IPS-18c (cell line): ENCODE results near the gene PARD3B.

Source experiments
- H3K4me3 ChIP-seq: 2 replicates; pipeline ENCODE4 v1.7.0; 2013; ENCODE audit warnings: low read depth, mild to moderate bottlenecking, low read length, moderate library complexity; ENCODE audit not compliant: insufficient read depth
- H3K9me3 ChIP-seq: one replicate; pipeline ENCODE4 v1.6.1; 2013; ENCODE audit warnings: mild to moderate bottlenecking, low read length, moderate library complexity; ENCODE audit not compliant: control insufficient read depth, insufficient read depth

PARD3B gene

DNA sequence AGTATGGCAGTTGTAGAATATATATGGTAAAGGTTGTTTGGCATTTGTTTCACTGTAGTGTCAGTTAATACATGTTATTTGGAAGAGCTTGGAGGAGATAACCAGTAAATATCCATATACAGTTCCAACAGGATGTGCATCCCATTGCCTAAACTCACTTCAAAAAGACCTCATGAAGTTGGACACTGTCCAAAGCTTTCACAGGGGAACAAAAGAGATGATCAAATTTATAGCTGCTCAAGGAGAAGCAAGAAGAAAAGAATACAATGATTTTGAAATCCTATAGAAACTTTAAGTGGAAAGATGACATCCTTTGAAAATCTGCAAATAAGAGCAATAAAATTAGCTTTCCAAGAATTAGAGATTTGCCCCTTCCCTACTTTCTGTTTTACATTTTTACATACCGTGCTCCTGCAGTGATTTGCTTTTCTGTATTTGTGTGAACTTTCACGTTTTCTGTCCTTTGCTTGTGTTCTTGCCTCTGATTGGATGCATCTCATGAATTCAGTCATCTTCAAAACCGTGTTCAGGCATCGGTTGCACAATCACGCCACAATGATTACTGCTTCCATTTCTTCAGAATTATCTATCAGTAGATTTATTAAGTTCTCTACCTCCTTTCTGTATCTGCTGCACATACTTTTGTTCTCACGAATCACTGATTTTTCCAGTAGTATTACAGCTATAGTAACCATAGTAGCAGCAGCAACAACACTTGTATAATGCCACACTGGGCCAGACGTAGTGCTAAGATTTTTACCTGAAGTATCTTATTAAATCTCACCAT is 83.8 kb downstream of the PARD3B start:
- Histone ChIP-seq H3K4me3 (no peak overlapping the region), H3K9me3 (no peaks in the 10 kb centered on the region)

DNA sequence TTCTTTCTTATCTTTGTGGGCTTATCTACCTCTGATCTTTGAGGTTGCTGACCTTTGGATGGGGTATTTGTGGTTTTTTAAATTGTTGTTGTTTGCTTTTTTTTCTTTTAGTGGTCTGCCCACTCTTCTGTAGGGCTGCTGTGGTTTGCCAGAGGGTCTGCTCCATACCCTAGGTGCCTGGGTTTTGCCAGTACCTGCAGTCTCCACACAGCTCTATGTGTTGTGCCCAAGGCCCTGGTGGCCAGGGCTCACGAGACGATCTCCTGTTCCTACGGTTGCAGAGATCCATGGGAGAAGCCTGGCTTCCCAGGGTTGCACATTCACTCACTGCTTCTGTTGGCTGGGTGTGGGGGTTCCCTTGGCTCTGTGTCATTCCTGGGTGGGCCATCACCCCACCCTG is 87.1 kb downstream of the PARD3B start:
- Histone ChIP-seq H3K4me3 (no peak overlapping the region), H3K9me3 (no peaks in the 10 kb centered on the region)

DNA sequence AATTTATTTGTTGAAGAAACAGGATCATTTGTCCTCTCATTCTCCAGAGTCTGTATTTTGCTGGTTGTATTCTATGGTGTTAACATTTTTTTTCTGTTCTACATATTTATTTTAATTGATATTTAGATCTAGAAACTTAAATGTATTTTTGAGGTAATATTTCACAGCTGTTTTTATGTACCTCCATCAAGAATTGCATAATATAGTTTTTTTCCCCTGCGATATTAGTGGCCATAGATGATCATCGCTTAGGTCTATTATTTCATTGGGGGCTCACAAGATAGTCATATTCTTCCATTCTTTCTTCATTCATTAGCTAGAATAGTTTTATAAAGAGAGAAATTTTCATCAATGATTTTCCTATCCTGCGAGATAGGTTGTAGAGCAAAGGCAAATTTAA is 89.3 kb downstream of the PARD3B start:
- Histone ChIP-seq H3K4me3 (no peak overlapping the region), H3K9me3 (no peaks in the 10 kb centered on the region)

DNA sequence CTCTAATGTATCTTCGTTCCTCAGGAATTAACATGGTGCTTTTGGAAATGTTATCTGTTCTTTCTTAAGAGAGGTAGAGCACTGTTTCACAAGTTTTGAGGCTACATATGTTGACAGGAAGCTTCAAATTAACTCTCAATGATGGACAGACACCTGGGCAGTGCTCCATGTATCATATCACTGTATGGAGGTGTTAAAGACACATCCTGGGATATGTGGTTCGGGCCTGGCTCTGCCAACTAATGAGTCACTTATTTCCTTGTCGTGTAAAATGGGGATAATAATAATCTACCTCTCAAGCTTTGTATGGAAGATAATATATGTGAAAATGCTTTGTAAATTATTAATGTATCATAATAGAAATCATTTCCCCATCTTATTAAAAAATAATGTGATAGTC is 90.2 kb downstream of the PARD3B start:
- no peak overlapping the region for H3K4me3 ChIP-seq
- no peaks in the 10 kb centered on the region for H3K9me3 ChIP-seq

DNA sequence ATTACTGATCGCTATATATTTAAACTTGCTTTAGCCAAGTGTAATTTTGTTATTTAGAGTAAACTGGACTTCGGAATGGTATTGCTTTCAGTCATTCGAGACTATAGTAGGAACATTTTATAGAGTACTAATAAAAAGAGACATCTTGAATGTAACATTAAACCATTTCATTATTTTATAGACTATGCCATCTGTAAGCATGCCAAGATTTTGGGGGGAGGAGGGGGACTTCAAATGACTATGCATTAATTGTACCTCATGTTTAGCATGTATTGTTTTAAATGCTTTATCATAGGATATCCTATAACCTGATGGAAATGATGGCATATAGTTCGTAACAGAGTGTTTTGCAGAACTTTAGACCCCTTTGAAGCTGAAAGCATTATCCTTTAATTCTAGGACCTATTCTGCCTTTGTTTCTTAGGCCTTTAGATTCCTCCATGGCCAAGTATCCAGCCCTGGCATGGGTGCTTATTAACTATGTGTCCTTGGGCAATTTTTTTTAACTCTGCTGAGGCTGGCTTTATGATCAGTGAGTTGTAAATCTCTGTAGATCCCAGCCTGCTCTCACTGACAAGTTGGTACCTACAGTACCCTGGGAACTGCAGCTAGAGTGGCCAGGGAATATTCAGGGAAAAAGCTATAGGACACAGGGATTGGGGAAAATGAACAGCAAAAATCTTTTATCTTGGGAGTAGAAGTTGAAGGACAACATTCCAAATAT is 93.4 kb downstream of the PARD3B start:
- Histone ChIP-seq H3K4me3 (no peak overlapping the region), H3K9me3 (no peaks in the 10 kb centered on the region)

DNA sequence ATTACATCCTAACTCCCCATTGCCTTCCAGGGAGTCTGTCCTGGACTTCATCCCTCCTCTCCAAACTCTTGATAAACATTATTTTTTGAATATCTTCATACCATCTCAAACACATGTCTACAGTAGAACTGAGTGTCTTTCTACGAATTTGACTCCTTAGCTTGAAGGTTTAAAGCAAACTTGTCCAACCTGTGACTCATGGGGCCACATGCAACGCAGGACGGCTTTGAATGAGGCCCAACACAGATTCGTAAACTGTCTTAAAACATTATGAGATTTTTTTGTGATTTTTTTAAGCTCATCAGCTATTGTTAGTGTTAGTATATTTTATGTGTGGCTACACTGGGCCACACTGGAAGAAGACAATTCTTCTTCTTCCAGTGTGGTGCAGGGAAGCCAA is 98.1 kb downstream of the PARD3B start:
- H3K4me3 ChIP-seq: no peak overlapping the region
- no peaks in the 10 kb centered on the region for H3K9me3 ChIP-seq

DNA sequence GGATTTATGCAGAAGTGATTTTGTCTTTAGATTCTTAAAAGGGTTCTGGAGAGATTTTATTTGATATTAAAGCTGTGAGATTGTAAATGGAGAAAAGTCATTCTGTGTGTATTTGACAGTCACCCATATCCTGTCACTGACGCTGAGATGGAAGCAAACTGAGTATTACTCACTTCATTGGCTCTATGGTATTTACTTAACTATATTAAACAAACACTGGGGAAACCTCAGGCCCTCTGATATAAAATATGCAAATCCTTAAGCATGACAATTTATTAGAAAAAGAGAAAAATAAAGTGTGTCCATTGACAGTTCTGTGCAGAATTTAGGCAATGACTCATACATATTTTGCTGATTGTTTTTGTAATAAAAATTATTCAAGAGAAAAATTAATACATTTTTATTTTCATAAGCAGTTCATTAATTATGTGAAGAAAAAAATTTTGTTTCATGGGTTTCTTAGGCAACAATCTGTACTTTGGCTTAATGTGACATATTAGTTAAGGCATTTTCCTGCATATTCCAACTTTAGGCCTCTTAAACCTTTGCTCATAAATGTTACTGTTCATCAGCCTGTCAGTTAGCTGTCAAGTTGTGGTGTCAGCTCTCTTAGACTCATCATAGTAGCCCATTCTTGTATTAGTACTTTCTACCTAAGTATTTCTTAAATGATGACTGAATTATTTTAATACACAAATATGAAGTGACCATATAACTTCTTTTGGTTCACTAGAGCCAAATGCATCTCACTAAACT is 99.9 kb downstream of the PARD3B start:
- Histone ChIP-seq H3K9me3 (no peaks in the 10 kb centered on the region), H3K4me3 (no peak overlapping the region)

DNA sequence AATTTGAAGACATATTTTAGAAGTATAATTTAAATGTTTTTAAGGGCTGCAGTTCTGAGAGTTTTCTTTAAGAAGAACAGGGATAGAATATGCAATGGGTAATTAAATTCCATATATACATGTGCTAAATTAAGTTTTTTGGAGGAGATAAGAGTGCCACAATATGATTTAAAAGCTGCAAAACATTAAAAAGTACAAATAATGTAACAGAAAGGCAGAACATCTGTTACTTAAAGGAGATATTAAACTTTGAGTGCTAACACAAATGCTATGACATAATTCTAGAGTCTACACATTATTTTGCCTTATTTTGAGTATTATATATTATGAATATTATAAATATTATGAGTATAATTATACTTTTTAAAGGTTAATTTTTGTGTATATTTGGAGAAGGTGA is 102.4 kb downstream of the PARD3B start:
- Histone ChIP-seq H3K4me3 (no peak overlapping the region), H3K9me3 (peaks cover 2% of the 10 kb centered on the region)

DNA sequence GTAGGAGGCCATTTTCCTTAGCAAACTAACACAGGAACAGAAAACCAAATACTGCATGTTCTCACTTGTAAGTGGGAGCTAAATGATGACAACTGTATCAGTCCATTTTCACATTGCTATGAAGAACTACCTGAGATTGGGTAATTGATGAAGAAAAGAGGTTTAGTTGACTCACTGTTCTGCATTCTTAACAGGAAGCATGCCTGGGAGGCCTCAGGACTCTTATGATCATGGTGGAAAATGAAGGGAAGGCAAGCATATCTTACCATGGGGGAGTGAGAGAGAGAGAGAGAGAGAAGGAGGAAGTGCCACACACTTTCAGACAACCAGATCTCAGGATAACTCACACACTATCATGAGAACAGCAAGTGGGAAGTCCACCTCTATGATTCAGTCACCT is 105.3 kb downstream of the PARD3B start:
- peaks cover 2% of the 10 kb centered on the region for H3K9me3 ChIP-seq

DNA sequence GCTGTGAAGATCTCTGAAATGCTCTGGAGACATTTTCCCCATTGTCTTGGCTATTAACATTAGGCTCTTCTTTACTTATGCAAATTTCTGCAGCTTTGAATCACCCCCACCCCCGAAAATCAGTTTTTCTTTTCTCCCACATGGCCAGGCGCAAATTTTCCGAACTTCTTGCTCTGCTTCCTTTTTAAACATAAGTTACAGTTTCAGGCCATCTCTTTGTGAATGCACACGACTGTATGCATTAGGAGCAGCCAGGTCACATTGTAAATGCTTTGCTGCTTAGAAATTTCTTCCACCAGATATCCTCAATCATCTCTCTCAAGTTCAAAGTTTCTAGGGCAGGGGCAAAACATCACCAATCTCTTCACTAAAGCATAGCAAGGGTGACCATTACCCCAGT is 106.8 kb downstream of the PARD3B start:
- H3K4me3 ChIP-seq: no peak overlapping the region
- peaks cover 2% of the 10 kb centered on the region for H3K9me3 ChIP-seq

More for the DNA sequence above, 105.3 kb downstream of the PARD3B start:
- no peak overlapping the region for H3K4me3 ChIP-seq

DNA sequence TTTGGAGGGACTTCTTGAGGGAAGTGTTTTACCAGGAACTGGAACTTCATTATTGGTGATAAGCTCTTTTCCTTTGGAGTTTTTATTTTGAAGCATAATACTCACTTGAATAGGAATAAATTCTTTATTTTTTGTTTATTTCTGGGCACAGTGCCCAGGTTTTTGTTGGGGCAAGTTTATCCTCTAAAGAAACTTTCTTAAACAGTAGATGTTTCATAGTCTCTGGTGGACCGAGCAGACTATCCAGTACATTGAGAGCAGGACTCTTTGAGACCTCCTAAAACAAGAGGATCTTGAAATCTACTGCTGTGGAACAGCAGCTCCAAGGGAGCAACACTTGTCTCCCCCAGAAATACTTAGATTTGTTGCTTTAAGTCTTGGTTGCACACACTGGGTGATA is 109.4 kb downstream of the PARD3B start:
- H3K4me3 ChIP-seq: no peak overlapping the region
- peaks cover 2% of the 10 kb centered on the region for H3K9me3 ChIP-seq

DNA sequence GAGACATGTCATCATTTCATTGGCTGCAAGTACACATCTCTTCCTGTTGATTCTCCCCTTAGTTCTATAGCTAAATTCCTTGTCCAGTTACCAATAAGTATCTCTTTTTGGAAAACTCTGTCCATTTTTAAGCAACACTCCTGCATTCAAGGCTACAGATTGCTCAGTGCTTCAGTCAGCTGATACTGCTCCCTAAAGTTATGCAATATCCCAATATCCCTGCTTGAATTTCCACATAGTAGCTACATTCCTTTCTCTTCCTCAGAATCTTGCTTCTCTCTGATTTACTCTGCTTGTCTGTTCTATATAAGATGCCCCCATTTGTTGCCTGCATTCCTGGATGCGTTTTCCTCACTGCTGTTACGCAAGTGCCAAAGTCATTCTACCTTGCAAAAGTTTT is 109.8 kb downstream of the PARD3B start:
- Histone ChIP-seq H3K9me3 (peaks cover 2% of the 10 kb centered on the region), H3K4me3 (no peak overlapping the region)

DNA sequence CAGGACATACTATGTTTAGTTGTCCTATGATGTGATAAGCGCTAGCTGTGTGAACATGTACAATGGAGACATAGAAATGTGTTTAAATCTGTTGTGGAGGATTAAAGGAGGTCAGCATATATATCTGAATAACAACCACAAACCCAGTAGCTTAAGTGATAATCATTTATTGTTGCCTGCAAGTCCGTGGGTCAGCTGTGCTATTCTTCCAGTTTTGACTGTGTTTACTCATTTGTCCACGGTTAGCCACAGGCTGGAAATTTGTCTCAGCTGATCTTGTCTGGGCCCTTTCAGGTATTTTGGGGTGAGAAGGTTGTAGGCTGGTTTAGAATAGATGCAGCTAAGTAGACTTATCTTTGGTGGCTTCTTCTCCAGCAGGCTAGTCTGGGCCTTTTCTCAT is 110.4 kb downstream of the PARD3B start:
- H3K9me3 ChIP-seq: peaks cover 2% of the 10 kb centered on the region
- H3K4me3 ChIP-seq: no peak overlapping the region

DNA sequence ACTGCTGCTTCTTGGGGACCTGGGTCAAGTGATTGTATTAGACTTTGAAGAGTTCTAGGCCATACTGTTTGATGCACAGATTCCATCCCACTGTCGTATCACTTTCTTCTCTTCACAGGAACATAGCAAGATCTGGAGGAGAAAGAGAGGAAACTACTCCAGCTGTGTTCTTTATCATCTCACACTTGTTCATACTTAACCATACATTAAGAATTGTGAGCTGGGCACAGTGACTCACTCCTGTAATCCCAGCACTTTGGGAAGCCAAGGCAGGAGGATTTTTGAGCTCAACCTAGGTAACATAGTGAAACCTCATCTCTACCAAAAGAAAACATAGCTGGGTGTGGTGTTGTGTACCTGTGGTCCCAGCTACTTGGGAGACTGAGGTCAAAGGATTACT is 111.7 kb downstream of the PARD3B start:
- Histone ChIP-seq H3K9me3 (no peaks in the 10 kb centered on the region), H3K4me3 (no peak overlapping the region)

DNA sequence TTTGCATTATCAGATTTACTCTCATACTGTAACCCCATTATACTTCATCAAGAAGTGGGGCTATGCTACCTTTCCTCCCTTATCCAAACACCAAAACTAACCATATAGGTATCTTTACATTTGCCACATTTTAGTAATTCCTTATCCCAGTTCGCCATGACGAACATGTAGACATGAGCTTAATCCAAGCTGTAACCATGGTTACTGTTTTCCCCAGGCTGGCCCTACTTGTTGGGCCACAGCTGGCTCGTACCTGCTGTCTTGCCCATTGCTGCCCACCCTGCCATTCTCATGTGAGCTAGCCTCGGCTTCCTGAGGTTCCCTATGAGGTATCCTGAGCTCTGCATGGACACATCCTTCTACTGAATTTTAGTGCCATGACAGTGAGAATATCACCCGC is 117.7 kb downstream of the PARD3B start:
- Histone ChIP-seq H3K9me3 (no peaks in the 10 kb centered on the region), H3K4me3 (no peak overlapping the region)

DNA sequence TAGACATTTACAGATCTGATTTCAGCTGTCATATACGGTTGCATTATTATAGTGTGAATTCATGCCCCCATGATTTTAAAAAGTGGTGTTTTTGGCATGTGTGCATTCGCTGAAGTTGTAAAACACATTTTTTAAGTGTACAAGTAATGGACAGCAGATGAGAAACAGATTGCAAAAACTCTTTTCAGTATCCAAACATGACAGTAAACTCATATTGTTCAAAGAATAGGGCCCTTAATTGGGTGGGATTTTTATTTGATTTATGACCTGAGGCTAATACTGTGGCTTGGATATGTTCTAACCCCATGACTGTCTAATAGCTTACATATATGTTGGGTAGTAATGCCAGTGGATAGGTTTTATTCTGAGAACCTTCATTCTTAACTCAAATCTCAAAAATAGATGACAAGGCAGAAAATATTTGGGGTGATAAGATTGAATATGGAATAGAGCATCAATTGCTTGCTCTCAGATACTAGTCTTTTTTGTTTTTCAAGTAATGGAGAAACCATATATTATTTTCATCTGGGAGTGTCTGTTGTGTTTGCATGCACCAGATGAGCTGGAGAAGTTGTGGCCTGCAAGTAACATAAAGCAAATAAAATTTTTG is 118.6 kb downstream of the PARD3B start:
- no peak overlapping the region for H3K4me3 ChIP-seq
- H3K9me3 ChIP-seq: no peaks in the 10 kb centered on the region

DNA sequence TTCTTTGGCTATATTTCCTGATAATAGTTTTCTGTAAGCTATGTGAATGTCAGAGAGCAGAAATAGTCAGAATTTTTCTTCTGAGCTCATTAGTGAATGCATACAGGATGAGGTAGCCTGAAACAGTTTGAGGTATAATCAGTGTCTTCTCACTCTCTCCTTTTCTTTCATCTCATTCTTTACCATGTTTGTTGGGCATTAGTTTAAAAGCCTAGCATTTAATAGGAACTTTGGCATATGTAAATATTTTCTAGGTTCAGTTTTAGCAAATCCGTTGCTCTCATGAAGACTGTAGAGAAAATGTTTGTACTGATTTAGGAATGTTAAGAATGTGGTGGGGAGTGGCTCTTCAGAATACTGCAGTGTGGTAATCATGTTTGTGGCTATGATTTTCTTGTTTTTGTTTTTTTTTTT is 119.4 kb downstream of the PARD3B start:
- Histone ChIP-seq H3K4me3 (no peak overlapping the region), H3K9me3 (no peaks in the 10 kb centered on the region)

DNA sequence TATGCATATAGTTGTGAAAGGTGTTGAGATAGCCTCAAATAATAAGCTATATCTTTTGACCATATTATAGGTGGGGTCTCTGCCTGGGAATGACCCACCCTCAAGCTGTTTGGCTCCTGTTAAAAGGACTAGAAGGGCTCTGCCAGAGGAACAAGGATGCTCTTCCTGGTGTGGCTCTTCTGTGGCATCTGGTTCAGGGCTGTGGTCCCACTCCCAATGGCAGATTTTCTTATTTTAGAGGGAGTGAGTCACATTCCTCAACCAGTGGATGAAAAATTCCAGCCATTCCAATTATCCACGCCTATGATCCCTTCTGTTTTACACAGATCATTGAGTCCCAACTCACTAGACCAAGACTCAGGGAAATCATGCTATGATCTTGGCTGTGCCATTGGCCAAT is 119.9 kb downstream of the PARD3B start:
- H3K9me3 ChIP-seq: no peaks in the 10 kb centered on the region
- no peak overlapping the region for H3K4me3 ChIP-seq
